Stimulated activated CD8-positive, alpha-beta memory T cell treated with anti-CD3 and anti-CD28 coated beads, Interleukin-12 subunit alpha, Interleukin-12 subunit beta, amount 100 ng/mL, for 1 hour (primary cell): ENCODE data around the gene PGAP6.
"Not testable (repeated sequence)": the region's sequence is repeated elsewhere in the genome, so short reads cannot be mapped to it uniquely, and the experiment has no call there.

Source experiments
- DNase-seq: peaks from one replicate; pipeline ENCODE4 v3.0.0-alpha.2; 2020; ENCODE audit warnings: low read depth

PGAP6 gene

GRCh38 chr16:381789-382717 is at the start of gene PGAP6:
TSS of gene PGAP6 (minus strand) at chr16:381978. CDS start at chr16:381821, 157 bp downstream.
- peak; percentile 57 for DNase-seq

- DNase-seq = no peak
These were observed 49.1 kb upstream of the PGAP6 start for GRCh38 chr16:430904-431303.

GRCh38 chr16:427250-427649 is 45.5 kb upstream of the PGAP6 start:
- no peak for DNase-seq

- no peak for DNase-seq
These were observed 45.1 kb upstream of the PGAP6 start for GRCh38 chr16:426906-427249.

GRCh38 chr16:426115-426905 is 44.5 kb upstream of the PGAP6 start:
- no peak for DNase-seq

GRCh38 chr16:425740-426114 is 43.9 kb upstream of the PGAP6 start:
- DNase-seq = no peak

GRCh38 chr16:425082-425718 is 43.4 kb upstream of the PGAP6 start, which contains the start of gene RAB11FIP3:
TSS of gene RAB11FIP3 (plus strand) at chr16:425649. CDS start at chr16:426007, 358 bp downstream.
- peak; percentile 67 for DNase-seq

GRCh38 chr16:424623-425081 is 42.9 kb upstream of the PGAP6 start:
- DNase-seq = no peak

- DNase-seq = no peak
These were observed 42.4 kb upstream of the PGAP6 start for GRCh38 chr16:424033-424622.

GRCh38 chr16:422179-422578 is 40.4 kb upstream of the PGAP6 start:
- DNase-seq = not testable (repeated sequence)

- DNase-seq = not testable (repeated sequence)
These were observed 33.4 kb upstream of the PGAP6 start for GRCh38 chr16:415170-415498.

- no peak for DNase-seq
These were observed 32.8 kb upstream of the PGAP6 start for GRCh38 chr16:414395-415169.

- no peak for DNase-seq
These were observed 29.9 kb upstream of the PGAP6 start for GRCh38 chr16:411576-412265.

- DNase-seq = no peak
These were observed 28.9 kb upstream of the PGAP6 start for GRCh38 chr16:410516-411178.

GRCh38 chr16:407253-407652 is 25.5 kb upstream of the PGAP6 start:
- no peak for DNase-seq

GRCh38 chr16:405548-406506 is 24.0 kb upstream of the PGAP6 start:
- no peak for DNase-seq

- no peak for DNase-seq
These were observed 23.3 kb upstream of the PGAP6 start for GRCh38 chr16:404971-405486.

GRCh38 chr16:401468-402348 is 19.9 kb upstream of the PGAP6 start, which contains the start of gene DECR2:
TSS of gene DECR2 (plus strand) at chr16:401885. CDS start at chr16:401964, 79 bp downstream.
- peak; percentile 97 for DNase-seq
